Activated CD4-positive, alpha-beta T cell treated with anti-CD3 and anti-CD28 coated beads, Interleukin-2, amount 10 ng/mL, durations not matched to agents 24 days and 14 days (primary cell): Measurements from ENCODE around the gene VWF. TPM values are rescaled to one million over a fixed set of nuclear protein-coding genes. Genes with fewer than 3 reads are reported as not detected.

ENCODE experiments used
- DNase-seq: peaks from one replicate; pipeline ENCODE4 v3.0.0; 2022
- H3K27ac Mint-ChIP-seq: one replicate; pipeline ENCODE4 v1.8.0; 2022; ENCODE audit warnings: mild to moderate bottlenecking, mixed read lengths
- H3K27me3 Mint-ChIP-seq: one replicate; pipeline ENCODE4 v1.8.0; 2022; ENCODE audit warnings: mixed read lengths
- H3K36me3 Mint-ChIP-seq: one replicate; pipeline ENCODE4 v1.8.0; 2022; ENCODE audit warnings: low read depth, mild to moderate bottlenecking, mixed read lengths
- H3K4me1 Mint-ChIP-seq: one replicate; pipeline ENCODE4 v1.8.0; 2021; ENCODE audit warnings: mixed read lengths
- H3K4me3 Mint-ChIP-seq: one replicate; pipeline ENCODE4 v1.8.0; 2022; ENCODE audit warnings: mild to moderate bottlenecking, moderate library complexity, mixed read lengths
- H3K9me3 Mint-ChIP-seq: one replicate; pipeline ENCODE4 v1.8.0; 2021; ENCODE audit warnings: mixed read lengths
- intact Hi-C: fragments of 100-400 bp; cut with micrococcal nuclease; formaldehyde crosslinking; loops from one replicate; pipeline ENCODE4 v1.15.1; 2023
- total RNA-seq: library from RNA; stranded (reverse); gene quantifications from 2 replicates; pipeline ENCODE4 v1.2.3, GENCODE V29; 2022

VWF gene
- total RNA-seq, 1 donor from 2014 or later, result not detected

DNA sequence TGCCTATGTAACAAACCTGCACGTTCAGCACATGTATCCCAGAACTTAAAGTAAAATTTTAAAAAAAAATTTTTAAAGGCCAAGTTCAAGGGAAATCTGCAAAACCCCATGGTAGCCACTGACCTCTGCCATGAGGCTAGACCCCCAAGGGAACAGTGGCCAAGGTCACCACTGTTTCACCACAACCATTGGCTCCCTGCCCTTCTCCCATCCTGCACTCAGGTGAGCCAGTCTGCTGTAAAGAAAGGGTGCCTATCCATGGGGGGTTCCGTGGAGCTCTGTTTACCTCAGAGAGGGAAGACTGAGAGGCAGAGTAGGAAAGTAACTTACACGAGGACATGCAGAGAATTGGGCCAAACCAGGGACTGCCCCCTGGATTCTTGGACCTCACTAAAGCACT is 38.6 kb downstream of the VWF start:
- H3K27me3 Mint-ChIP-seq, result peaks cover 5% of the 10 kb centered on the region
- H3K27ac Mint-ChIP-seq, result no peak overlapping the region
- no peaks in the 10 kb centered on the region for H3K9me3 Mint-ChIP-seq
- no peak overlapping the region for H3K4me3 Mint-ChIP-seq
- H3K4me1 Mint-ChIP-seq, result peaks cover 3% of the 10 kb centered on the region
- intact Hi-C loops, result no loop called here
- H3K36me3 Mint-ChIP-seq, result no peaks in the 10 kb centered on the region
- DNase-seq, result no peak

DNA sequence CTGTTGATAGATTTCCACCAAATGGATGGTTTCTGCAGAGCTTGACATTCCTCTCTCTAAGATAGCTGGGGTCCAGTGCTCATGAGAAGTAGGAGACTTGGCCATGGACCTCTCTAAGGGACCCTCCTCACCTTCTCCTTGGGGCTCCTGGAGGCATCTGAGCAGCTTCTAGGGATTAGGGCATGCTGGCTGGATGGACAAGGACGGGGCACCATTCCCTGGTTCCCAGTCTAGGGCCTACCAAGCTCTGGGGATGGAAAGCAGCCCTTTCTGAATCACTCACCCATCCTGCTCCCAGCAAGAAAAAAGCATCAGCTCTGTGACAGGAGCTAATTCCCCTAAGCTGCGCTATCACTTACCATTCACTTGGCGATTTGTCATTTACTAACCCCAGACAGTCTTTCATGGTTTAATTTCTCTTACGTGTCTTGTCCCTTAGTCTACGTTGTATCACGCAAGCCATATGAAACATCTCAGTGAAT is 39.5 kb downstream of the VWF start:
- no peaks in the 10 kb centered on the region for H3K9me3 Mint-ChIP-seq
- peaks cover 5% of the 10 kb centered on the region for H3K27me3 Mint-ChIP-seq
- H3K36me3 Mint-ChIP-seq, result no peaks in the 10 kb centered on the region
- H3K27ac Mint-ChIP-seq, result no peak overlapping the region
- intact Hi-C loops, result no loop called here
- H3K4me1 Mint-ChIP-seq, result peaks cover 2% of the 10 kb centered on the region
- no peak for DNase-seq
- H3K4me3 Mint-ChIP-seq, result no peak overlapping the region

DNA sequence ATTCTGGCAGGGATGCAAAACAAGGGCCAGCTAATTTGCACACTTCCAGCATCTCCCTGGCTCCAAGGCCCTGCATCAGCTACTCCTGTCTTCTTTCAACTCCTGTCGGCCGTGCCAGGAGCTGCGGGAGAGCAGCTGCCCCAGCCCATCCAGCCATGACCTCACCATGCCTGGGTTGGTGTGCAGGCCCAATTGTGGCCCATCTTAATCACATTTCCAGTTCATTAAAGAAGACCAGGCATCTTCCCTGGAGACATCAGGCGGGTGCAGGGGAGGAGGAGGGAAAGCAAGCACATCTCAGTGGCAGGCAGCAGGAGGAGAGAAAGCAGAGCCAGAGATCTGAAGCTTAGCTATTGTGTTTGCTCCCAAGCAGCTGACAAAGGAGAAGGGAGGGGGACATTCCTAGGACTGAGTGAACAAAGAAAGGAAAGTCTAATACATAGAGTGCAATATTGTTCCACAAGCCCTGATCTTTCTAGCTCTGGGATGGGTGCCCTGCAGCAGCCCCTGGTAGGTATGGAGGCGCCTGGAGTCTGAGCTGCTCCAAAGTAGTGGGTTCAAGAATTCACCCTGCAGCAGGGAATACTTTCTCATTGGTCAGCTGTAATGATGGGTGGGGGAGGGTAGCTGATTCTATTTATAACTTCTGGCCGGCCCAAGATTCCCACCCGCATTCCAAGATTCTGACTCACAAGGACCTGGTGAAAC is 40.1 kb downstream of the VWF start:
- peaks cover 5% of the 10 kb centered on the region for H3K27me3 Mint-ChIP-seq

DNA sequence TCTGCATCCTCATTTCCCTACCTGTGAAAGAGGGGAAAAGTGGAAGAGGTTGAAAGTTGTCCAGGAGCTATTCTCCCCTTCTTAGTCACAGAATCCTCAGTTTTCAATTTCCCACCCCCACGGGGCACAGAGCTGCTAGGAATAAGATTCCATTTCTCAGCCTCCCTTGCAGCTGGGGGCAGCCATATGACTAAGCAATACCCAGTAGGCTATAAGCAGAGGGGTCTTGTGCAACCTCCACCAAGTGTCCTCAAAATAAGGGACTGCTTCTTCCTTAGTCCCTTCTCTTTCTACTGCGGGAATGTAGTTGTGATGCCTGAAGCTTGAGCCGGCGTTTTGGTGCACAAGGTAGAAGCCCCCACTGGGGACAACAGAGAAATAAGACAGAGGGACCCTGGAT is 40.9 kb downstream of the VWF start:
- no peaks in the 10 kb centered on the region for H3K36me3 Mint-ChIP-seq
- H3K9me3 Mint-ChIP-seq, result no peaks in the 10 kb centered on the region
- H3K4me3 Mint-ChIP-seq, result no peak overlapping the region
- H3K27me3 Mint-ChIP-seq, result peaks cover 8% of the 10 kb centered on the region
- intact Hi-C loops, result no loop called here
- H3K4me1 Mint-ChIP-seq, result no peaks in the 10 kb centered on the region
- no peak for DNase-seq
- H3K27ac Mint-ChIP-seq, result no peak overlapping the region

More for the DNA sequence above, 40.1 kb downstream of the VWF start:
- Mint-ChIP-seq H3K9me3 (no peaks in the 10 kb centered on the region), H3K27ac (no peak overlapping the region), H3K4me1 (peaks cover 2% of the 10 kb centered on the region), H3K36me3 (no peaks in the 10 kb centered on the region), H3K4me3 (no peak overlapping the region)
- intact Hi-C loops, result no loop called here
- DNase-seq, result no peak

DNA sequence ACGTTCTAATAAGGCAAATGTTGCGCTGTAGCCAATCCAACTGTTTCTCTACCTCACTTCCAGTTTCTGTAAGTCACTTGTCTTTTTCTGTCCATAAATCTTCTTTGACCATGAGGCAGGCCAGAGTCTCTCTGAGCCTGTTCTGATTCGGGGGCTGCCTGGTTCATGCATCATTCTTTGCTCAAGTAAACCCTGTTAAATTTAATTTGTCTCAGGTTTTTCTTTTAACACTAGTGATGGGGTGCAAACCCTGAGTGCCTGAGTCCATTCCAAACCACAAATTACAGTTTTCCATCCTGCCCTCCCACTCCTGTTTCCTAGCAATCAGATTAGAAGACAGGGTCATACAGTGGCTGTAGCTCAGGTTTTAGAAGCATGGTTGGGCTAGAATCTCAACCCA is 41.9 kb downstream of the VWF start:
- Mint-ChIP-seq H3K27me3 (peaks cover 10% of the 10 kb centered on the region), H3K27ac (no peak overlapping the region), H3K36me3 (no peaks in the 10 kb centered on the region), H3K9me3 (no peaks in the 10 kb centered on the region), H3K4me1 (peaks cover 5% of the 10 kb centered on the region), H3K4me3 (no peak overlapping the region)
- intact Hi-C loops, result no loop called here
- DNase-seq, result no peak

DNA sequence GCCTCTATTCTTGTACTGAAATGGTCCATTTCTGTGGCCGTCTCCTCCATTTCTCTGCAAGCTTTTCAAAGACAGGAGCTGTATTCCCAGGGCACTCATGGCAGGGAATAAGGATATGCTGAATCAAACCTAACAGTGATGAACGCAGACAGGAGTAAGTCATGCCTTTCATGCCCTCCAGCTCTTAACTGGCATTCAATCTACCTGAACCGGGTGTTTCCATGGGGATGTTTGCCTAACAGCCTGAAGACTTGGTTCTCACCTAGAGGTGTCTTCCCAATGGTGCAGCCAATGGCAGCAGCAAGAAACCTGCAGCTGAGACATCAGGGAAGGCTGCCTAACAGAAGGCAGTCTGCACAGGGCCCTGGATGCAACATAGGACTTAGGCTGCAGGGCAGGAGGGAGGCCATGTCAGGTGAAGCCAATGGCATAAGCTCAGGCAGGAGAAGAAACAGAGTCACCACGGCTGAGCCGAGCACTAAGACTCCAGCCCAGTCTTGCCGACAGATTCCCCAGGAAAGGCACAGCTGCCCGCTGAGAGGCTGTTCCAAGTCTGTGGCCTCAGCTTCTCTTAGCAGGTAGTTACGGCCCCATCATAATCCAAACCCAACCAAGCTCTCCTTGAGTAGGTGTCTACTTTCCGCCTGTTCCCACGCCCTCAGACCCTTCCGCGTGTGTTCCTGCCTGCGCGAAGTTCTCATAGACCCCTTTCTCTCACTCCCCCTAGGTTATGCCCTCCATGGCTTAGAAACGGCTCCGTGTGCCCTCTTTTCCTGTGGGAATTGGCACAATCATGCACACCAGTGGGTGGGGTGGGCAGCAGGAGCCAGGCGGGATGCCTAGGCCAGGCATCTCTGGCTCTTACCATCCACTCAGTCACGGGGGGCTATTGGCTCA is 44.1 kb downstream of the VWF start:
- Mint-ChIP-seq H3K36me3 (no peaks in the 10 kb centered on the region), H3K27me3 (peaks cover 21% of the 10 kb centered on the region), H3K4me3 (no peak overlapping the region), H3K4me1 (peaks cover 13% of the 10 kb centered on the region), H3K27ac (no peak overlapping the region), H3K9me3 (no peaks in the 10 kb centered on the region)
- no peak for DNase-seq
- intact Hi-C loops, result no loop called here

DNA sequence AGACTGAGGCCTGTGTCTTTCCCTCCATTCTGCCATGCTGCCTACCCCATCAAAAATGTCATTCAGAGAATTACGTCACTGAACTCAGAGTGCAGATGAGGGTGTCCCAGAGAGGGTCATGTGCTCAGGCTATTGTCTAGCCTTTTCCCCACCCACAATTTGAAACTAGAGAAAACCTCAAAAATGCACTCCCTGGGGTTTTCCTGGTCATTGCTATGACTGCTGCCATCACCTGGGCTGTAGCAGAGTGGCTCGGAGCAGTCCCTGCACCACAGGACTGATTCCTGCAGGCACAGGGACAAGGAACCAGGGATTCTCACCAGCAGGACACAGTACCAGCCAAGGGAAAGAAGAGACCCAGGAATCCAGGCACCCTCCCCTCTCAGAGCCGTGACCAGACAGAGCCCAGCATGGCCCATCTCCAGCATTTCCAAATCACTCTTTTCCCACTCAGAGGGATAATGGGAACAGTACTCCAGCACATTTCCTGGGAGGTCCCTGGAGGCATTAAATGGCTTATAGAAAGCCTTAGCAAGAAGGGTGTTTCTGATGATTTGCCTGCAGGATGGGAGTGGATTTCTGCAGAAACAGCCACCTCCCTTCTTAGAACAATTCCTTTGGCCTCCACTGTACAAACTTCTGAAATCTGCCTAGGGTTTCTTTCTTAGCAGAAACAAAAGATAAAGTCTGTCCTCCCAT is 45.9 kb downstream of the VWF start:
- Mint-ChIP-seq H3K36me3 (no peaks in the 10 kb centered on the region), H3K27ac (no peak overlapping the region), H3K4me1 (peaks cover 29% of the 10 kb centered on the region), H3K27me3 (peaks cover 31% of the 10 kb centered on the region), H3K4me3 (no peak overlapping the region), H3K9me3 (no peaks in the 10 kb centered on the region)
- DNase-seq, result no peak
- intact Hi-C loops, result no loop called here

DNA sequence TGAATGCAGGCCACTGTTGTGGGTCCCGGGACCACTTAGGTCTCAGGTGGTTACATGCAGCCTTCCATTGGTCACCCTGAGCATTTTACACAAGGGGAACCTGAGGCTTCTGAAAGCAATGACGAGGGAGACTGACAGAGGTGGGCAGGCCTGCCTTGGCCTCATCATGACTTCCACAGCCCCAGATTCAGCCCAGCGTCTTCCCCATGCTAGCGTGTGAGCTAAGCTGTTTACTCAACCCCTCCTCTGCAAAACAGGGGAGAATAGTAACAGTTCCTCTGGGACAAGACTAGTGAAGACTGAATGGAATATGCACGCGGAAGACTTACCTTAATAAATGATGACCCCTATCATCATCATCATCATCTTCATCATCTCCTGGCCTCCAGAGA is 46.8 kb downstream of the VWF start:
- Mint-ChIP-seq H3K9me3 (no peaks in the 10 kb centered on the region), H3K4me3 (no peak overlapping the region), H3K27me3 (peaks cover 35% of the 10 kb centered on the region), H3K27ac (no peak overlapping the region), H3K4me1 (peaks cover 29% of the 10 kb centered on the region), H3K36me3 (no peaks in the 10 kb centered on the region)
- intact Hi-C loops, result no loop called here
- no peak for DNase-seq

DNA sequence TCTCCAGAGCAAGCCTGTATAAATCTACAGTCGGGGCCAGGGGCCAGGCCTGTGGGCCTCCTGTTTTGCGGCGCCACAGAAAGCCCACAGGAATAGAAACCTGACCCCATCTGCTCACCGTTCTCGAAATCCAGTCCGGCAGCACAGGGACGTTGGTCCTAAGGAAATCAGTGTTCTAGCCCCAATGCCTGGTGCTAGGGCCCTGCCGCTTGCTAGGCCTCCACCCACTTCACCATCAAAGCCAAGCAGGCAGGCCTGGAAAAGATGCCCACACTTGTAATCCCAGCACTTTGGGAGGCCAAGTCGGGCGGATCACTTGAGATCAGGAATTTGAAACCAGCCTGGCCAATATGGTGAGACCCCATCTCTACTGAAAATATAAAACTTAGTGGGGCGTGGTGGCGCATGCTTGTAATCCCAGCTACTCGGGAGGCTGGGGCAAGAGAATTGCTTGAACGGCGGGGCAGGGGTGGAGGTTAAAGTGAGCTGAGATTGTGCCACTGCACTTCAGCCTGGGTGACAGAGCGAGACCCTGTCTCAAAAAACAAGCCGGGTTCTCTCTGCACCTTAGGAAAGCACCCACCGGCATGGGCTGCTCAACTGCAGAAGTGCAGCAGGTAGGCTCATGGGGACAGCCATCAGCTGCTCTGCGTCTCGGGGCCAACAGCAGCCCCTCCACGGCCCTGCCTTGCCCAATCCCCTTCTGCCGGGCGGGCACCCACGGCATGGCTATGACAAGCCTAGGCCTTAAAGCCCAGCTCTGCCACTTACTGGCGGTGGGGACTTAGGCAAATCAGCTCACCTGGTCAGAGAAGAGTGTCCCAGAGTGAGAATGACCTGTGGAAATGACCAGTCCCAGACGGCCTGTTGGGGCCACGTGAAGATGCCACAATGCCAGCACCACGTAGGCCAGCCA is 47.4 kb downstream of the VWF start:
- Mint-ChIP-seq H3K27ac (no peak overlapping the region), H3K4me1 (peaks cover 29% of the 10 kb centered on the region), H3K36me3 (no peaks in the 10 kb centered on the region), H3K4me3 (no peak overlapping the region), H3K9me3 (no peaks in the 10 kb centered on the region), H3K27me3 (peaks cover 40% of the 10 kb centered on the region)
- DNase-seq, result no peak
- intact Hi-C loops, result no loop called here

DNA sequence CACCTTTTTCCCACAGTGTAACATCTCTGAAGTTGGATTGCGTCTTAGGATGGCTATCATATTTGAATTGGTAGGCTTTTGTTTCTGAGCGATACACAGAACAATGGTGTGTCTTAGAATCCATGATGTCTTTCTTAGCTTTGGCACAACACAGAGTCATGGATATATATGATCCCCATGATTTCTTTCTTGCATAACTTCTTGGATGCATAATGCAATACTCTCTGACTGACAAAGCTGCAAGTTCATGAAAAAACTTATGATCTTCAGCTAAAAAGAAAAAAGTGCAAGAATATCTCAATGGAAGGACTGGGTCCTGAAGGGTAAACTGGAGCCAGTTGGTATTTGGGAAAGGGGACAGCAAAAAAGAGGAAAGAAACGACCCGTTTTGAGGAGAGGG is 48.1 kb downstream of the VWF start:
- Mint-ChIP-seq H3K36me3 (no peaks in the 10 kb centered on the region), H3K27me3 (peaks cover 43% of the 10 kb centered on the region), H3K4me1 (peaks cover 30% of the 10 kb centered on the region), H3K9me3 (no peaks in the 10 kb centered on the region), H3K27ac (no peak overlapping the region), H3K4me3 (no peak overlapping the region)
- no peak for DNase-seq
- intact Hi-C loops, result no loop called here

DNA sequence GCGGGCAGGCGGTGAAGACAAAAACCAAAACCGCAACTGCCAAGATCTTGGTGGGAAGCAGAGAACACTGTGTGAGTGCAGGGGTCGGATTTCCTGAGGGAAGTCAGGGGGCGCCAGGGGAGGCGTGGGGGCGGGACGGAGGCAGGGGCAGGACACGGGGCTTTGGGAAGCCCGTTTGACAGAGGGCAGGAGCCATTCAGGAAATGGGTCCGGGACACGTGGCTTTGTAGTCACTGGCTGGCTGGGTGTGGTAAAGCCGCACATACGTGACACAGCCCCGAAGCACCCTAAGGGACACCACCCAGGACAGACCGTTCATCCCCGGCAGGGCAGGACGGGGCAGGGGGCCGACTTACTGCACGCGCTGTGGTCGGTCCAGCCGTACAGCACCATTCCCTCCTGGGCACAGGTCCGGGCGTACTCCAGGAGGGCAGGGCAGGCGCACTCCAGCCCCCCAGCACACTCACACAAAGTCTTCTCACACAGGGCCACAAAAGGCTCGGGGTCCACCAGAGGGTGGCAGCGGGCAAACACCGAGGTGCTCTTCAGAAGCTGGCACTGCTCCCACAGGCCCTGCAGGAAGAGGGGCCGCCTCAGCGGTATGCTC is 49.4 kb downstream of the VWF start:
- Mint-ChIP-seq H3K36me3 (no peaks in the 10 kb centered on the region), H3K4me1 (peaks cover 31% of the 10 kb centered on the region), H3K27ac (peak overlapping the region; percentile 86), H3K27me3 (peaks cover 44% of the 10 kb centered on the region), H3K9me3 (no peaks in the 10 kb centered on the region), H3K4me3 (peak overlapping the region; percentile 85)
- intact Hi-C loops, result no loop called here
- DNase-seq, result peak; percentile 77

DNA sequence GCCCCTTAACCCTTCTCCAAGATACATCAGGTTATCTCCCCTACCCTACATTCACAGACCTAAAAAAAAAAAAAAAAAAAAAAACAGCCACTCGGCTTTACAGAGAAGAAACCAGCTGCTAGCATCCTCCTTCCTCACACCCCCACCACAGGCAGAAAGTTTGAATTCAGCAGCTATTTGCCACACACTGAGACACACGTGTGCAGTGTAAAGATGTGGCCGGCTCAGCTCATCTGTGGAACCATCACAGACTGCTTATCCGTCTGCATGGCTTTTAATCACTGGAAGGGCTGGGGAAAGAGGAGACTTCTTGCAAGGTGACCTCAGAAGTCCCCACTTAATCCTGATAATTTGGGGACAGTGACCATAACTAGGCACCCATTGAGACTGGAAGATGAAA is 50.0 kb downstream of the VWF start:
- Mint-ChIP-seq H3K4me3 (peak overlapping the region; percentile 85), H3K4me1 (peaks cover 38% of the 10 kb centered on the region), H3K27me3 (peaks cover 44% of the 10 kb centered on the region), H3K36me3 (no peaks in the 10 kb centered on the region), H3K27ac (peak overlapping the region; percentile 86), H3K9me3 (no peaks in the 10 kb centered on the region)
- DNase-seq, result peak; percentile 74
- intact Hi-C loops, result no loop called here

DNA sequence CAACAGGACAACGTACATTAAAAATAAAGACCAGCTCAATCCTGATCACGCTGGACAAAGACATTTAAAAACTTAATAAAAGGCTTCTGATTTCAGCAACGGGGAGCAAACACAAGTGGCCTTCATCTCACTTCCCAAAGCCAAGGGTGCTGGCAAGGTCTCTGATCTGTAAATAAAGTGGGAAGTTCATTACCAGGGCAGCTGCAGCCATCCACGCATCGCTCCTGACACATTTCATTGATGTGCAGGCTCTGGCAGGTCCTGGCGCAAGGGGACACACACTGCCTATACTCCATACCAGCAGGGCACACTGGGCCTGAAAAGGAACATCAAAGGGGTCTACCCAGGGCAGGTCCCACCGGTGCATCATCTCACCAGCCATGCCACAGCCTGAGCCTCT is 51.0 kb downstream of the VWF start:
- no peaks in the 10 kb centered on the region for H3K36me3 Mint-ChIP-seq
- H3K4me3 Mint-ChIP-seq, result no peak overlapping the region
- intact Hi-C loops, result no loop called here

More for the DNA sequence above, 51.0 kb downstream of the VWF start:
- H3K27me3 Mint-ChIP-seq, result peaks cover 38% of the 10 kb centered on the region
- no peaks in the 10 kb centered on the region for H3K9me3 Mint-ChIP-seq
- DNase-seq, result no peak
- peaks cover 41% of the 10 kb centered on the region for H3K4me1 Mint-ChIP-seq
- no peak overlapping the region for H3K27ac Mint-ChIP-seq
